ENCODE measurements around the gene D2HGDH.
"Not testable (repeated sequence)": the region's sequence is repeated elsewhere in the genome, so short reads cannot be mapped to it uniquely, and the experiment has no call there.

D2HGDH gene

GRCh38 chr2:241771286-241772062 lies 37.0 kb downstream of the D2HGDH start:
- DNase-seq = no peak

GRCh38 chr2:241772063-241772499 lies 37.7 kb downstream of the D2HGDH start:
- DNase-seq = no peak

DNA sequence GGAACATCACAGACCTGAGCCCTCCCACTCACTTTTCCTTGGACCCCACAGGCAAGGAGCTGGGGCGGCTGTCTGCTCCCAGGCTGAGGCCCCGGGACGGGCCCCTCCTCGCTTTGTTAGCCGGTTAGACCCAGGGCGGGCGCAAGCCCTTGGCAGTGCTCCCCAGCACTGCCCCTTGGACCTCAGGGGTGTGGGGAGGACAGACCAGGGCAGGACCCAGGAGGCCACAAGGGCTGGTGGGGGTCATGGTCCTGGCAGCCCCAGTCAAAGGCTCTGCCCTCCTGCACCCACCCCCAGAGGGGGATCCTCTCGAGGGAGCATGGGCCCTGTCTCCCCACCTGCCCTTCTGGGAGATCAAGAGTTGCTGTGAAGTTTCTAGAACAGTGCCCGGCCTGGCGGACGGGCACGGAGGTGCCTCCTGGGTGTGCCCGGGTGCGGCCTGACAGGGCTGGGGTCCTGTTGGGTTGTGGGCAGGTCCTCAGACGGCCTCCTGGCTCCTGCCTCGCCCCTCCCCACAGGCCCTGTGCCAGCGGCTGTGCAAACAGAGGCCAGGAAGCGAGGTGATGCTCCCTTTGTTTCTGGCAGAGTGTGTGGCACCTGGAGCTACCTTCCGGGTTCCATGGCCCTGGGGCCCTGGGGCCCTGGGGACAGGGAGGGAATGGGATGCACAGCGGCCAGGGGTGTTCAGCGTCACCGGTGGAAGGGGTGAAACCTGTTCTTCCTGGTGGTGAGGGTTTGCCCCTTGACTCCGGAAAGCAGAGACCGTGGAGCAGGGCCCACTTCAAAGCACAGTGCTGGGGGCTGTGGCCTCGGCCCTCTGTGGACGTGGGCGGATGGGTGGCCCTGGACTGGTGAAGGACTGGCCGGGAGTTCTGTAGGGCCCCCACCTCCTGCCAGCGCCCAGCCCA lies 39.3 kb downstream of the D2HGDH start:
- DNase-seq = peak; percentile 63

- DNase-seq = peak; percentile 52
These were observed 40.2 kb downstream of the D2HGDH start for GRCh38 chr2:241774419-241775222.

GRCh38 chr2:241775223-241776177 lies 41.1 kb downstream of the D2HGDH start:
- DNase-seq = no peak

DNA sequence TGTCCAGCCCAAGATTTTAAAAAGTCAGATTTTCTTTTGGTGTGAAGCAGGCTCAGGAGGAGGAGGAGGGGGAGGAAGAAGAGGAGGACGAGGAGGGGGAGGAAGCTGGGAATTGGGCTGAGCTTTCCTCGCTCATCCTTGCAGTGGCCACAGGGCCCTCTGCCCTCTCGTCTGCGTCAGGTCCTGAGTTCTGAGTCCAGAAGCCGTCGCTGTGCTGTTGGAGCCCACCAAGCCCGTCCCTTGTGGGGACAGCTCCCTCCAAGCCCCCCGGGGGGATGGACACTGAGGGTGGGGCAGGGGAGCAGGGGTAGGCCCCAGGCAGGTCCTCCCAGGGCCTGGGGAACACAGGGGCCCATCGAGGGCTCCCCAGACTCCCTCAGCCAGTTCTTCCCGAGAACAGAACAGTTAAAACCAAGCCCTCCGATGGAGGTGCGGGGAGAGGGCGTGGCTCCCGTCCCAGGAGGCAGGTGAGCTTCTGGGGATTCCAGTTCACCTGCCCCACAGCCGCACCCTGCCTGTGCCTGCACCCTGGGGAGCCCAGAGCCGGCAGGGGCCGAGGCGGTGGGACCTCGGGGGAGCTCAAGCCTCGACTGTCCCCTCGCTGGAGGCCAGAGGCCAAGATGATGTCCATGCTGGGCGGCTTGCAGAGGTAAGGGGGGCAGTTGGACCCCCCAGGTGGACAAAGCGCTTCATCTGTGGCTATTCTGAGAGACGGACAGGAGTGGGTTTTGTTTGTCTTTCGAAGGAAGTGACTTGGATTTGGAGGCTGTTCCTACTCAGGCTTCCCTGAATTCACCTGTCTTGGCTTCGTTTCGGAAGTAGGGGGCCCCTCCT lies 42.1 kb downstream of the D2HGDH start, which contains the start of gene GAL3ST2:
Gene GAL3ST2, plus strand, starts transcription at position 487 of the 834 bp plus-strand sequence. Its CDS starts 134 bp downstream, at position 621.
- DNase-seq = no peak

- no peak for DNase-seq
These were observed 42.8 kb downstream of the D2HGDH start for GRCh38 chr2:241777170-241777685.

- DNase-seq = no peak
These were observed 43.5 kb downstream of the D2HGDH start for GRCh38 chr2:241777686-241778627.

- no peak for DNase-seq
These were observed 46.6 kb downstream of the D2HGDH start for GRCh38 chr2:241780939-241781569.

GRCh38 chr2:241782053-241782452 lies 47.6 kb downstream of the D2HGDH start:
- DNase-seq = not testable (repeated sequence)

GRCh38 chr2:241788135-241788534 lies 53.7 kb downstream of the D2HGDH start:
- no peak for DNase-seq

GRCh38 chr2:241788572-241788971 lies 54.1 kb downstream of the D2HGDH start:
- DNase-seq = no peak

GRCh38 chr2:241791385-241791784 lies 57.0 kb downstream of the D2HGDH start:
- not testable (repeated sequence) for DNase-seq

- DNase-seq = no peak
These were observed 59.0 kb downstream of the D2HGDH start for GRCh38 chr2:241793385-241793784.

GRCh38 chr2:241794250-241794823 lies 59.9 kb downstream of the D2HGDH start:
- no peak for DNase-seq

DNA sequence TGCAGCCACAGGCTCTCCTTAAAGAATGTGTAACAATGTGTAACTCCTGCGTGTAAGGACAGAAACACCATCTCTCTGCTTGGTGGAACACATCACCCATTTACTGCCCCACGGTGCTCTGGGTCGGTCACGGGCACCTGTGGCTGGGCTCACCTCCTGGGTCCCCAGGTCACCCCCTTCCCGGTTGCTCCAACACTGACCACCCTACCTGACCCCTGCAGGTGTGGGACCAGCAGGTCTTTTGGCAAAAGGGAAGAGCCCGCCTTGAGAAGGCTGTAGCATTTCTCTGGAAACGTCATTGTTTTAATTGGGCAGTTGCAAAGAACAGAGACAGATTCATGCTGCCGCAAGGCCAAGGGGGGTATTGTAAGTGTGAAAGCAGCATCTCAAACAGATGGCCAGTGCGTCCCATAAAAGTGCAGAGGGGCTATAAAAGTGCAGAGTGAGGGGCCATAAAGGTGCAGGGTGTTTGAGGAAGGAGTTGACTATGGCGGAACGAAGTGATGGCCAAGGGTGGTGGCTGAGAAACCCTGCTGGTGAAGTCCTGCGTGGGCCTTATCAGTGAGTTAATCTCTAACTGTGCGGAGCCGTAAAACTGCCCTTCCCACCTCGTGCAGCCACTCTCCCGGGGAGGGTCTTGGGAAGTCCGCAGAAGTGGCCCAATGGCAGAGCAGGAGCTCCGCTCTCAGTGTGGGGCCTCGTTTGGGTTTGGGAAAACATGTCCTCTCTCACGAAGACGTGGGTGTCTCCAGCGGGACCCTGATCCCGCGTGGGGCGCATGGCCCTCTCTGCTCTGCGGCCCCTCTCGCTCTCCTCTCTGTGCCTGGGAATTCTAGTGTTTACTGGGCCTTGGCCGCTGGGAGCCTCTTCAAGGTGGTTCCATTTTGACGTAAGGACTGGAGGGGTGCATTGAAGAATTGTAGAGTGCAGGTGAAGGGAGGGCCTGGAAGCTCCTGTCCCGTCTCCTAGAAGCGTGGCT lies 60.9 kb downstream of the D2HGDH start:
- no peak for DNase-seq

DNA sequence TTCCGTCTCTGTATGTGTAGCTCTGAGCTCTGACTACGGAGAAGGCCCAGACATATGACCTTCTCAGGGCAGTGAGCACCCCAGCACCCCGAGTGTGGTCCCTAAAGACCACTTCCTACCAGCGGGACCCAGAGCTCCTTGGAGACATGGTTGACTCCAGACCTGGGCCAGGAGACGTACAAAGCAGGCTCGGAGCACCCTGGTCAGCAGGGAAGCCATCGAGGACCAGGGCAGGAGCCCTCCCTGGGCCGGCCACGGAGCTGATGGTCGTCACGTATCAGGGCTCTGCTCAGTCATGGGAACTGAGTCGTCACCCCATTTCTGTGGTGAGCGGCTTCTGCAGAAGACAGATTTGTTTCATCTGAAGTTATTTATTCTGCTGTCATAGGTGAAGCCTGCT lies 61.8 kb downstream of the D2HGDH start:
- DNase-seq = no peak
